C4-2B (cell line): Measurements from ENCODE around the gene IHH.

ENCODE experiments used
- H3K27ac ChIP-seq: fragments of 450-650 bp; 2 replicates; pipeline ENCODE4 v1.5.1; 2017
- CTCF ChIP-seq: fragments of 450-650 bp; conservative IDR thresholded peaks from 2 replicates; pipeline ENCODE4 v1.5.1; 2017; ENCODE audit warnings: mild to moderate bottlenecking
- ZFX ChIP-seq: fragments of 450-650 bp; IDR thresholded peaks from 2 replicates; pipeline ENCODE4 v1.6.1; 2017

IHH gene

GRCh38 chr2:219028996-219029828 lies 31.5 kb downstream of the IHH start:
- H3K27ac ChIP-seq: no peak overlapping the region
- no peak for TF ChIP-seq CTCF
- no peak for TF ChIP-seq ZFX

GRCh38 chr2:219028141-219028540 lies 32.6 kb downstream of the IHH start:
- TF ChIP-seq CTCF (no peak), ZFX (no peak)

GRCh38 chr2:219027511-219028055 lies 33.1 kb downstream of the IHH start:
- no peak overlapping the region for H3K27ac ChIP-seq
- TF ChIP-seq ZFX (no peak), CTCF (no peak)

More at GRCh38 chr2:219028141-219028540, 32.6 kb downstream of the IHH start:
- no peak overlapping the region for H3K27ac ChIP-seq

GRCh38 chr2:219026946-219027345 lies 33.8 kb downstream of the IHH start:
- no peak overlapping the region for H3K27ac ChIP-seq
- no peak for TF ChIP-seq CTCF
- TF ChIP-seq ZFX: no peak

- no peak overlapping the region for H3K27ac ChIP-seq
- no peak for TF ChIP-seq ZFX
- no peak for TF ChIP-seq CTCF
Measured at GRCh38 chr2:219025637-219026585, 34.8 kb downstream of the IHH start.

- TF ChIP-seq ZFX (no peak), CTCF (no peak)
- no peak overlapping the region for H3K27ac ChIP-seq
Measured at GRCh38 chr2:219024059-219024458, 36.7 kb downstream of the IHH start.
